HepG2 (cell line): Measurements from ENCODE around the gene CYSTM1. TPM values are rescaled to one million over a fixed set of nuclear protein-coding genes. Genes with fewer than 3 reads are reported as not detected.

Experiments
- ATAC-seq: fragments of 200-7000 bp; cut with Tn5 transposase; 3 replicates; pipeline ENCODE4 v1.9.1; 2020; ENCODE audit warnings: mild to moderate bottlenecking, moderate library complexity
- BruUV-seq: library from RNA; stranded (reverse); fragments of 400-500 nt; replicated peaks from 2 replicates; lab custom pipeline; 2021; lab: Mats Ljungman, UMichigan
- CTCF ChIA-PET: fragments of 300-600 bp; formaldehyde crosslinking; extraction: SDS; loops from one replicate; lab custom pipeline; 2021; ENCODE audit warnings: low total read pairs, inconsistent platforms, low intra/inter-chr PET ratio; lab: Yijun Ruan, JAX
- POLR2A ChIA-PET: fragments of 350-600 bp; sonication (Branson Sonifier 250); formaldehyde crosslinking; loops from one replicate; lab custom pipeline; 2020; ENCODE audit warnings: antibody characterized with exemption, inconsistent platforms; lab: Yijun Ruan, JAX
- DNase-seq: peaks from one replicate; pipeline ENCODE4 v3.0.0-alpha.2; 2015; ENCODE audit warnings: low spot score
- FAIRE-seq: peaks from 3 replicates; lab custom pipeline; 2011; peaks lifted over from hg19 to GRCh38; lab: Jason Lieb, UNC
- H2AFZ ChIP-seq: one replicate; pipeline ENCODE4 v1.6.1; 2011; ENCODE audit warnings: low read length, inconsistent platforms
- H3K27ac ChIP-seq: fragments of 300-600 bp; 3 replicates; pipeline ENCODE4 v1.8.0; 2011; ENCODE audit warnings: mixed run types, mild to moderate bottlenecking, mixed read lengths, low read length, inconsistent platforms; ENCODE audit not compliant: insufficient read depth; ENCODE audit errors: extremely low read length
- H3K27me3 ChIP-seq, 2 experiments: fragments of 200-600 bp in 1 of 2; 2 replicates in 1 of 2; 3 replicates in 1 of 2; pipeline versions ENCODE4 v1.6.0 to v1.8.0; 2011; ENCODE audit warnings: low read length in 2 of 2, mild to moderate bottlenecking in 2 of 2, moderate library complexity in 2 of 2, inconsistent platforms in 1 of 2; ENCODE audit not compliant: insufficient read depth in 2 of 2, control insufficient read depth in 1 of 2
- H3K36me3 ChIP-seq, 2 experiments: fragments of 200-600 bp in 1 of 2; replicated peaks in 1 of 2; 2 replicates in 1 of 2; 3 replicates in 1 of 2; pipeline versions ENCODE4 v1.5.1 to v1.8.0; 2011; ENCODE audit warnings: low read length in 2 of 2, inconsistent platforms in 1 of 2; ENCODE audit not compliant: insufficient read depth in 2 of 2, control insufficient read depth in 1 of 2
- H3K4me1 ChIP-seq: 2 replicates; pipeline ENCODE4 v1.5.1; 2012; ENCODE audit warnings: low read length, inconsistent platforms; ENCODE audit not compliant: insufficient read depth
- H3K4me2 ChIP-seq: 2 replicates; pipeline ENCODE4 v1.6.0; 2011; ENCODE audit warnings: low read depth, low read length, inconsistent platforms
- H3K4me3 ChIP-seq, 3 experiments: fragments of 200-600 bp in 1 of 3; sonication (generic), shearing (Covaris generic) in 1 of 3; replicated peaks in 1 of 3; 2 replicates each; pipeline ENCODE4 v1.5.1; 2011 to 2016; ENCODE audit warnings: low read length in 3 of 3, inconsistent platforms in 2 of 3, low read depth in 2 of 3, mild to moderate bottlenecking in 2 of 3, control low read depth in 1 of 3, mixed read lengths in 1 of 3; ENCODE audit not compliant: insufficient read depth in 1 of 3
- H3K79me2 ChIP-seq: one replicate; pipeline ENCODE4 v1.6.1; 2011; ENCODE audit warnings: low read length, inconsistent platforms; ENCODE audit not compliant: insufficient read depth
- H3K9ac ChIP-seq: 2 replicates; pipeline ENCODE4 v1.6.0; 2011; ENCODE audit warnings: mild to moderate bottlenecking, low read depth, low read length, inconsistent platforms; ENCODE audit not compliant: insufficient read depth
- H3K9me3 ChIP-seq: 2 replicates; pipeline ENCODE4 v1.5.1; 2012; ENCODE audit warnings: mild to moderate bottlenecking, low read length
- H4K20me1 ChIP-seq: 2 replicates; pipeline ENCODE4 v1.6.0; 2011; ENCODE audit warnings: inconsistent platforms, mild to moderate bottlenecking, low read length, moderate library complexity; ENCODE audit not compliant: insufficient read depth
- CEBPB ChIP-seq: IDR thresholded peaks from 2 replicates; pipeline ENCODE4 v1.6.1; 2011; ENCODE audit warnings: low read depth, low read length, improper control_type of control experiment, borderline replicate concordance
- HMGA1 ChIP-seq: sonication (generic); formaldehyde crosslinking; conservative IDR thresholded peaks from 2 replicates; pipeline ENCODE4 v1.4.0; 2020; ENCODE audit warnings: missing genetic modification reagents
- JUNB ChIP-seq: sonication (generic); formaldehyde crosslinking; IDR thresholded peaks from 2 replicates; pipeline ENCODE4 v1.8.0; 2022; ENCODE audit warnings: missing genetic modification reagents, mild to moderate bottlenecking, borderline replicate concordance
- KAT7 ChIP-seq: IDR thresholded peaks from 2 replicates; pipeline ENCODE4 v1.6.1; 2018; ENCODE audit warnings: borderline replicate concordance, missing compliant biosample characterization
- KLF6 ChIP-seq: IDR thresholded peaks from 2 replicates; pipeline ENCODE4 v1.8.0; 2016; ENCODE audit warnings: missing biosample characterization, missing genetic modification reagents
- REL ChIP-seq: sonication (generic); formaldehyde crosslinking; conservative IDR thresholded peaks from 2 replicates; pipeline ENCODE4 v1.8.0; 2022; ENCODE audit warnings: mild to moderate bottlenecking, missing genetic modification reagents, moderate library complexity
- ZFP41 ChIP-seq: sonication (generic); formaldehyde crosslinking; IDR thresholded peaks from 2 replicates; pipeline ENCODE4 v1.4.0; 2020; ENCODE audit warnings: mild to moderate bottlenecking, missing genetic modification reagents, borderline replicate concordance
- ZFP82 ChIP-seq: sonication (generic); formaldehyde crosslinking; IDR thresholded peaks from 2 replicates; pipeline ENCODE4 v1.5.1; 2020; ENCODE audit warnings: mild to moderate bottlenecking, missing genetic modification reagents, borderline replicate concordance
- ZKSCAN5 ChIP-seq: sonication (generic); formaldehyde crosslinking; IDR thresholded peaks from 2 replicates; pipeline ENCODE4 v1.5.1; 2020; ENCODE audit warnings: mild to moderate bottlenecking, missing genetic modification reagents
- ZNF318 ChIP-seq: sonication (generic); formaldehyde crosslinking; IDR thresholded peaks from 2 replicates; pipeline ENCODE4 v1.4.0; 2020; ENCODE audit warnings: mild to moderate bottlenecking, missing genetic modification reagents
- WGBS: methylation state at CpG from one replicate; pipeline ENCODE4 v1.1.6; 2017; ENCODE audit warnings: low lambda C conversion rate; 5-methylcytosine and 5-hydroxymethylcytosine counted together
- in situ Hi-C: cut with HindIII; loops from 2 replicates; pipeline ENCODE4 v1.10.0; 2017; ENCODE audit warnings: low pct_unique_long_range_greater_than_20kb; ENCODE audit not compliant: extremely low pct_ligation_motif_present
- intact Hi-C: fragments of 100-400 bp; cut with micrococcal nuclease; formaldehyde crosslinking; loops from one replicate; pipeline ENCODE4 v1.10.0; 2022; ENCODE audit not compliant: unreplicated experiment
- polyA plus RNA-seq, 8 experiments: library from polyadenylated mRNA; depleted of rRNA in 3 of 8; stranded (reverse) in 7 of 8; unstranded in 1 of 8; fragments of >200 nt; fragmentation: Illumina TruSeq in 4 of 8; extraction: Trizol in 4 of 8; gene quantifications; 2 replicates each; pipeline versions ENCODE4 v1.2.1 to v1.2.3, GENCODE V29; 2011 to 2016; ENCODE audit warnings: low read depth in 4 of 8, missing spikeins in 1 of 8, mixed read lengths in 1 of 8; ENCODE audit not compliant: insufficient read depth in 1 of 8
- total RNA-seq, 5 experiments: library from RNA; depleted of rRNA; stranded (reverse); fragments of >200 nt; fragmentation: Illumina TruSeq; extraction: Trizol; gene quantifications; 2 replicates each; pipeline ENCODE4 v1.2.3, GENCODE V29; 2016; ENCODE audit warnings: low read depth in 1 of 5
- TF ChIP-seq, protein P1 (sequence below): sonication (generic); formaldehyde crosslinking; IDR thresholded peaks from 2 replicates; pipeline ENCODE4 v1.4.0; 2020; ENCODE audit warnings: missing genetic modification reagents

The CYSTM1 gene
- total and polyA plus RNA-seq, 2 of the 13 experiments (the other 11 are each of a cell fraction or from before 2014, with no cell fraction given), result 40.0 to 73.4 TPM

DNA sequence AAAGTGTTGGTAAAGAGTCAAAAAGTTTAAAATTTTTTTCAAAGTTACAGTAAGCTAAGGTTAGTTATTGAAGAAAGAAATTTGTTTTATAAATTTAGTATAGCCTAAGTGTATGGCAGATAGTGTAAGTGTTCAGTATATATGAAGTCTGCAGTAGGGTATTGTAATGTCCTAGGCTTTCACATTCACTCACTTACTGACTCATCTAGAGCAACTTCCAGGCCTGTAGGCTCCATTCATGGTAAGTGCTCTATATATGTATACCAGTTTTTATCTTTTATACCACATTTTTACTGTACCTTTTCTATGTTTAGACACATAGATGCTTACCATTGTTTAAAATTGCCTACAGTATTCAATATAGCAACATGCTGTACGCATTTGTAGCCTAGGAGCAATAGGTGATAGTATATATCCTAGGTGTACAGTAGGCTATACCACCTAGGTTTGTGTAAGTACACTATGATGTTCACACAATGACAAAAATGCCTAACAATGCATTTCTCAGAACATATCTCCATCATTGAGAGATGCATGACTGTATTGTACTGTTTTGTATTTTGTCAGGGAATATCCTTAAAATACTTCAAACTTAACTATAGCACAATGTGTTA is 38.5 kb downstream of the CYSTM1 start:
- Histone ChIP-seq H2AFZ (no peak overlapping the region), H4K20me1 (no peaks in the 10 kb centered on the region), H3K27me3 (no peaks in the 10 kb centered on the region), H3K36me3 (peaks cover 0 to 6% of the 10 kb centered on the region in 2 experiments; a peak in 4 of 5 replicates), H3K27ac (no peak overlapping the region), H3K79me2 (no peaks in the 10 kb centered on the region), H3K9ac (no peak overlapping the region), H3K9me3 (no peaks in the 10 kb centered on the region), H3K4me3 (no peak overlapping the region), H3K4me1 (peaks cover 13% of the 10 kb centered on the region), H3K4me2 (no peak overlapping the region)
- ChIA-PET POLR2A (no interaction called here), CTCF (no interaction called here)
- BruUV-seq, result no TSS peak
- DNase-seq (no peak), ATAC-seq (no peak), FAIRE-seq (no peak)
- intact Hi-C loops, result no loop called here
- in situ Hi-C loops, result no loop called here
- 96% methylated on average over 1 of the region's 1 CpG for WGBS
- no peak for TF ChIP-seq ZKSCAN5
- no peak for TF ChIP-seq ZNF318 (CRISPR knock-in tag)
- no peak for TF ChIP-seq ZFP41
- no peak for TF ChIP-seq REL
- TF ChIP-seq KLF6, result no peak
- no peak for TF ChIP-seq JUNB (CRISPR knock-in tag)
- no peak for TF ChIP-seq HMGA1
- TF ChIP-seq KAT7 (CRISPR knock-in tag), result no peak
- TF ChIP-seq, protein P1, sequence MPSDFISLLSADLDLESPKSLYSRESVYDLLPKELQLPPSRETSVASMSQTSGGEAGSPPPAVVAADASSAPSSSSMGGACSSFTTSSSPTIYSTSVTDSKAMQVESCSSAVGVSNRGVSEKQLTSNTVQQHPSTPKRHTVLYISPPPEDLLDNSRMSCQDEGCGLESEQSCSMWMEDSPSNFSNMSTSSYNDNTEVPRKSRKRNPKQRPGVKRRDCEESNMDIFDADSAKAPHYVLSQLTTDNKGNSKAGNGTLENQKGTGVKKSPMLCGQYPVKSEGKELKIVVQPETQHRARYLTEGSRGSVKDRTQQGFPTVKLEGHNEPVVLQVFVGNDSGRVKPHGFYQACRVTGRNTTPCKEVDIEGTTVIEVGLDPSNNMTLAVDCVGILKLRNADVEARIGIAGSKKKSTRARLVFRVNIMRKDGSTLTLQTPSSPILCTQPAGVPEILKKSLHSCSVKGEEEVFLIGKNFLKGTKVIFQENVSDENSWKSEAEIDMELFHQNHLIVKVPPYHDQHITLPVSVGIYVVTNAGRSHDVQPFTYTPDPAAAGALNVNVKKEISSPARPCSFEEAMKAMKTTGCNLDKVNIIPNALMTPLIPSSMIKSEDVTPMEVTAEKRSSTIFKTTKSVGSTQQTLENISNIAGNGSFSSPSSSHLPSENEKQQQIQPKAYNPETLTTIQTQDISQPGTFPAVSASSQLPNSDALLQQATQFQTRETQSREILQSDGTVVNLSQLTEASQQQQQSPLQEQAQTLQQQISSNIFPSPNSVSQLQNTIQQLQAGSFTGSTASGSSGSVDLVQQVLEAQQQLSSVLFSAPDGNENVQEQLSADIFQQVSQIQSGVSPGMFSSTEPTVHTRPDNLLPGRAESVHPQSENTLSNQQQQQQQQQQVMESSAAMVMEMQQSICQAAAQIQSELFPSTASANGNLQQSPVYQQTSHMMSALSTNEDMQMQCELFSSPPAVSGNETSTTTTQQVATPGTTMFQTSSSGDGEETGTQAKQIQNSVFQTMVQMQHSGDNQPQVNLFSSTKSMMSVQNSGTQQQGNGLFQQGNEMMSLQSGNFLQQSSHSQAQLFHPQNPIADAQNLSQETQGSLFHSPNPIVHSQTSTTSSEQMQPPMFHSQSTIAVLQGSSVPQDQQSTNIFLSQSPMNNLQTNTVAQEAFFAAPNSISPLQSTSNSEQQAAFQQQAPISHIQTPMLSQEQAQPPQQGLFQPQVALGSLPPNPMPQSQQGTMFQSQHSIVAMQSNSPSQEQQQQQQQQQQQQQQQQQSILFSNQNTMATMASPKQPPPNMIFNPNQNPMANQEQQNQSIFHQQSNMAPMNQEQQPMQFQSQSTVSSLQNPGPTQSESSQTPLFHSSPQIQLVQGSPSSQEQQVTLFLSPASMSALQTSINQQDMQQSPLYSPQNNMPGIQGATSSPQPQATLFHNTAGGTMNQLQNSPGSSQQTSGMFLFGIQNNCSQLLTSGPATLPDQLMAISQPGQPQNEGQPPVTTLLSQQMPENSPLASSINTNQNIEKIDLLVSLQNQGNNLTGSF (CRISPR knock-in tag), result no peak
- TF ChIP-seq ZFP82 (CRISPR knock-in tag), result no peak
- no peak for TF ChIP-seq CEBPB
